Measurements from ENCODE around the gene MKNK2. TPM values are rescaled to one million over a fixed set of nuclear protein-coding genes. Genes with fewer than 3 reads are reported as not detected.

The MKNK2 gene
- total RNA-seq, 1 experiment from 2014 or later, result 271 TPM

DNA sequence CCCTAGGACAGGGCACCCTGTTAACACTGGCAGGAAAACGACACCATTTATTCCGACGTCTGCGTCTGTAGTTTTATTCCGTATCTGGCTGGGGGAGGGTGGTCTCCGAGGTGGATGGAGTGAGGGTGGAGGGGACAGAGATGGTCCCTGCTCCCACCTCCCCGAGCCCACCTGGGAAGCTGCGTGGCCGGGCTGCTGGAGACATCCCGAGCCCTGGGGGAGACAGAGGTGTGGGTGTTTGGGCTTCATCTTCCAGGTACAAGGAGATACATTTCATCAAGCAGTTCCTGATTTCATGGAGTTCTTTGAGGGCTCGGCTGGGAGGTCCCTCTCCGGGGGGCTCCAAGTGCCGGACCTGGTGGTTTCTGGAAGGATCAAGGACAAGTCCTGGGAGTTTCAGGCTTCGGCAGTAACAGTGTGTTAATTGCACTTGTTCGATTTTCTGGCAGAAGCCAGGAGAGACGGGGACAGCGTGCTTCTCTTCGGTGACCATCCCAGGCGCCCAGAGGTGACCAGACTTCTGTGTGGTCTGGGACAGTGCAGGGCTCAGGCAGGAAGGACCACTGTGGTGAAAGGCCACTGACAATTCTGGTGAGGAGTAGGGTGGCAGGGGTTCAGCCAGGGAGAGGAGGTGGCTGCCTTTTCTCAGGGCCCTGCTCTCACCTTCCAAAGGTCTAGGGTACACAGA lies 20.1 kb upstream of the MKNK2 start:
- no peaks in the 10 kb centered on the region for H3K79me2 ChIP-seq (ENCODE audit: insufficient read depth, low read length)
- H3K9ac ChIP-seq (ENCODE audit: low read length), result no peak overlapping the region
- H3K4me2 ChIP-seq (ENCODE audit: low read length), result no peak overlapping the region
- no peaks in the 10 kb centered on the region for H3K27me3 ChIP-seq (ENCODE audit: insufficient read depth, low read length)
- H3K4me1 ChIP-seq (ENCODE audit: control insufficient read depth in 1 of 2, insufficient read depth in 2 of 2, low read length in 2 of 2), result peaks cover 7 to 12% of the 10 kb centered on the region in 2 experiments
- RAD21 ChIA-PET (ENCODE audit: low non-redundant PET in 1 of 2, low total read pairs in 2 of 2, uncharacterized antibody in 2 of 2, unreplicated experiment in 2 of 2), result no interaction called here
- POLR2A ChIA-PET, result no interaction called here
- ATAC-seq, result no peak
- H3K9me3 ChIP-seq (ENCODE audit: control insufficient read depth in 1 of 2, insufficient read depth in 1 of 2, low read depth in 1 of 2, low read length in 2 of 2), result no peaks in the 10 kb centered on the region
- H2AFZ ChIP-seq (ENCODE audit: low read depth, low read length, poor library complexity, severe bottlenecking), result no peak overlapping the region
- intact Hi-C loops (cut with micrococcal nuclease), result no loop called here
- H4K20me1 ChIP-seq (ENCODE audit: insufficient read depth), result no peaks in the 10 kb centered on the region
- TF ChIP-seq JUND (IDR thresholded peaks at IDR 0.05) (no peak), FOSL1 (IDR thresholded peaks at IDR 0.05; ENCODE audit: low read depth) (no peak), POLR2A (IDR thresholded peaks at IDR 0.05; ENCODE audit: borderline replicate concordance, extremely low read depth, insufficient read depth, insufficient read length) (no peak), RAD21 (IDR thresholded peaks at IDR 0.05; ENCODE audit: low read depth) (no peak), ATF3 (IDR thresholded peaks at IDR 0.05) (no peak), POLR2AphosphoS5 (IDR thresholded peaks at IDR 0.05; ENCODE audit: low read depth, low read length) (no peak), ZFX (IDR thresholded peaks at IDR 0.05) (no peak), CEBPB (IDR thresholded peaks at IDR 0.05; ENCODE audit: low read depth) (no peak), SRF (IDR thresholded peaks at IDR 0.05; ENCODE audit: low read depth) (no peak), ELF1 (IDR thresholded peaks at IDR 0.05; ENCODE audit: borderline replicate concordance, low read depth) (no peak), EZH2phosphoT487 (IDR thresholded peaks at IDR 0.05; ENCODE audit: borderline replicate concordance) (no peak), TCF7L2 (IDR thresholded peaks at IDR 0.05; ENCODE audit: borderline replicate concordance, extremely low read depth, insufficient read depth, insufficient read length) (no peak), SP1 (IDR thresholded peaks at IDR 0.05; ENCODE audit: low read depth) (no peak), EZH2 (IDR thresholded peaks at IDR 0.05) (no peak), SIN3A (IDR thresholded peaks at IDR 0.05; ENCODE audit: low read depth) (no peak)
- TF ChIP-seq, protein P1, sequence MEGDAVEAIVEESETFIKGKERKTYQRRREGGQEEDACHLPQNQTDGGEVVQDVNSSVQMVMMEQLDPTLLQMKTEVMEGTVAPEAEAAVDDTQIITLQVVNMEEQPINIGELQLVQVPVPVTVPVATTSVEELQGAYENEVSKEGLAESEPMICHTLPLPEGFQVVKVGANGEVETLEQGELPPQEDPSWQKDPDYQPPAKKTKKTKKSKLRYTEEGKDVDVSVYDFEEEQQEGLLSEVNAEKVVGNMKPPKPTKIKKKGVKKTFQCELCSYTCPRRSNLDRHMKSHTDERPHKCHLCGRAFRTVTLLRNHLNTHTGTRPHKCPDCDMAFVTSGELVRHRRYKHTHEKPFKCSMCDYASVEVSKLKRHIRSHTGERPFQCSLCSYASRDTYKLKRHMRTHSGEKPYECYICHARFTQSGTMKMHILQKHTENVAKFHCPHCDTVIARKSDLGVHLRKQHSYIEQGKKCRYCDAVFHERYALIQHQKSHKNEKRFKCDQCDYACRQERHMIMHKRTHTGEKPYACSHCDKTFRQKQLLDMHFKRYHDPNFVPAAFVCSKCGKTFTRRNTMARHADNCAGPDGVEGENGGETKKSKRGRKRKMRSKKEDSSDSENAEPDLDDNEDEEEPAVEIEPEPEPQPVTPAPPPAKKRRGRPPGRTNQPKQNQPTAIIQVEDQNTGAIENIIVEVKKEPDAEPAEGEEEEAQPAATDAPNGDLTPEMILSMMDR (IDR thresholded peaks at IDR 0.05 in 2 of 3, conservative IDR thresholded peaks at IDR 0.05 in 1 of 3; ENCODE audit: borderline replicate concordance in 1 of 3, insufficient read depth in 1 of 3, low read depth in 2 of 3, low read length in 2 of 3), result no peak
- TF ChIP-seq, protein P2, sequence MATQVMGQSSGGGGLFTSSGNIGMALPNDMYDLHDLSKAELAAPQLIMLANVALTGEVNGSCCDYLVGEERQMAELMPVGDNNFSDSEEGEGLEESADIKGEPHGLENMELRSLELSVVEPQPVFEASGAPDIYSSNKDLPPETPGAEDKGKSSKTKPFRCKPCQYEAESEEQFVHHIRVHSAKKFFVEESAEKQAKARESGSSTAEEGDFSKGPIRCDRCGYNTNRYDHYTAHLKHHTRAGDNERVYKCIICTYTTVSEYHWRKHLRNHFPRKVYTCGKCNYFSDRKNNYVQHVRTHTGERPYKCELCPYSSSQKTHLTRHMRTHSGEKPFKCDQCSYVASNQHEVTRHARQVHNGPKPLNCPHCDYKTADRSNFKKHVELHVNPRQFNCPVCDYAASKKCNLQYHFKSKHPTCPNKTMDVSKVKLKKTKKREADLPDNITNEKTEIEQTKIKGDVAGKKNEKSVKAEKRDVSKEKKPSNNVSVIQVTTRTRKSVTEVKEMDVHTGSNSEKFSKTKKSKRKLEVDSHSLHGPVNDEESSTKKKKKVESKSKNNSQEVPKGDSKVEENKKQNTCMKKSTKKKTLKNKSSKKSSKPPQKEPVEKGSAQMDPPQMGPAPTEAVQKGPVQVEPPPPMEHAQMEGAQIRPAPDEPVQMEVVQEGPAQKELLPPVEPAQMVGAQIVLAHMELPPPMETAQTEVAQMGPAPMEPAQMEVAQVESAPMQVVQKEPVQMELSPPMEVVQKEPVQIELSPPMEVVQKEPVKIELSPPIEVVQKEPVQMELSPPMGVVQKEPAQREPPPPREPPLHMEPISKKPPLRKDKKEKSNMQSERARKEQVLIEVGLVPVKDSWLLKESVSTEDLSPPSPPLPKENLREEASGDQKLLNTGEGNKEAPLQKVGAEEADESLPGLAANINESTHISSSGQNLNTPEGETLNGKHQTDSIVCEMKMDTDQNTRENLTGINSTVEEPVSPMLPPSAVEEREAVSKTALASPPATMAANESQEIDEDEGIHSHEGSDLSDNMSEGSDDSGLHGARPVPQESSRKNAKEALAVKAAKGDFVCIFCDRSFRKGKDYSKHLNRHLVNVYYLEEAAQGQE (IDR thresholded peaks at IDR 0.05; ENCODE audit: low read depth), result no peak
- no peak overlapping the region for H3K27ac ChIP-seq (ENCODE audit: low read depth, low read length)
- no peaks in the 10 kb centered on the region for H3K9me2 ChIP-seq (ENCODE audit: insufficient read depth)
- H3K36me3 ChIP-seq (ENCODE audit: control insufficient read depth in 1 of 2, insufficient read depth in 2 of 2, low read length in 2 of 2), result no peaks in the 10 kb centered on the region; a peak in 2 of 4 replicates
- BruUV-seq (replicated peaks), result TSS peak; percentile 69
- CTCF ChIA-PET, result interaction anchor here (0.8 to 1.5 kb wide), 2 partner anchors 18 to 21 kb away, joined by 8 to 9 read pairs; no protein-coding TSS in a partner anchor
- DNase-seq (ENCODE audit: low read depth, low spot score), result no peak
- no peak overlapping the region for H3K4me3 ChIP-seq (replicated peaks in 1 of 2; ENCODE audit: low read depth in 1 of 2, low read length in 2 of 2)
